GM18511 (cell line): Measurements from ENCODE around the gene PPP3CA.

Experiments
- ATAC-seq: cut with Tn5 transposase; IDR thresholded peaks from one replicate; pipeline ENCODE4 v1.9.1; 2021; ENCODE audit warnings: mild to moderate bottlenecking, moderate library complexity; ENCODE audit not compliant: unreplicated experiment

The PPP3CA gene

DNA sequence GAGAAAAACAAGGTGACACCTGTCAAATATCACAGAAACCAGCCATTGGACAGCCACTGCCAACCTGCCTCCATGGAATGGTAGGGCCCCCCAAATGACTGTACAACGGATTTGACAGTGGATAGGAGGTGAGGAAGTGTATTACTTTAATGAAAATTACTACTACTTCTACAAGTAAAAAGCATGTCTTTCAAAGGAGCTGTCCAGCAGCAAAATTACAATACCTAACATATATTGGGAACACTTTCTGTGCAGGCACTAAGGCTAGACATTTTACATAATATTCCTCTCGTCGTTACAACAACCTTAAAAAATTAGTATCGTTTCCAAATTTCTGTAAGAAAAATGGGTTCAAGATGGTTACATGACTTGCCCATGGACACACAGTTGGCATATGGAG is 14.9 kb downstream of the PPP3CA start:
- no peak for ATAC-seq

DNA sequence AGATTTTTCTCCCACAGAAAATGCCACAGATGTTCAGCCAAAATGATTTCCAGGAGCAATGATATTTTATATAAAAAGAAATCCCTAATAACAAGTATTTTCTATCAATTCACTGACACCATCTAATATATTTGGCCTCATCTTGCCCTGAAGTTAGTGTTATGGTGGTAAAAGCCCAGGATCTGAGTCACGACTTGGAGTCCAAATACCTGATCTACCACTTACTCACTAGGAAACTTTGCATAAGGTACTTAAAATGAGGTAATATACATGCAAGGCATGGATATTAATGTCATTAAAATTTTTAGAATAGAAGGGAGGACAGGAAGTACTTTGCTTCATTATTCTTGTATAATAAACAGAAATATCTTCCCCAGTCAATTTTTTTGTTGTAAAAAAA is 16.3 kb downstream of the PPP3CA start:
- no peak for ATAC-seq

DNA sequence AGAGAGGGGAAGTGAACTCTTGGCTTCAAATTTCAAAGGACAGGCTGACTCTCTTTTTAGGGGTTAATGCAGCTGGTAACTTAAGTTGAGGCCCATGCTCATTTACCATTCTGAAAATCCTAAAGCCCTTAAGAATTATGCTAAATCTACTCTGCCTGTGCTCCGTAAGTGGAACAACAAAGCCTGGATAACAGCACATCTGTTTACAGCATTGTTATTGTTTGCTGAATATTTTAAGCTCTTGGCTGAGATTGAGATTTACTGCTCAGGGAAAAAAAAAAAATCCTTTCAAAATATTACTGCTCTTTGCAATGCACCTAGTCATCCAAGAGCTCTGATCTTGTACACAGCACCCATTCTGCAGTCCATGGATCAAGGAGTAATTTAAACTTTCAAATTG is 17.7 kb downstream of the PPP3CA start:
- ATAC-seq = no peak

DNA sequence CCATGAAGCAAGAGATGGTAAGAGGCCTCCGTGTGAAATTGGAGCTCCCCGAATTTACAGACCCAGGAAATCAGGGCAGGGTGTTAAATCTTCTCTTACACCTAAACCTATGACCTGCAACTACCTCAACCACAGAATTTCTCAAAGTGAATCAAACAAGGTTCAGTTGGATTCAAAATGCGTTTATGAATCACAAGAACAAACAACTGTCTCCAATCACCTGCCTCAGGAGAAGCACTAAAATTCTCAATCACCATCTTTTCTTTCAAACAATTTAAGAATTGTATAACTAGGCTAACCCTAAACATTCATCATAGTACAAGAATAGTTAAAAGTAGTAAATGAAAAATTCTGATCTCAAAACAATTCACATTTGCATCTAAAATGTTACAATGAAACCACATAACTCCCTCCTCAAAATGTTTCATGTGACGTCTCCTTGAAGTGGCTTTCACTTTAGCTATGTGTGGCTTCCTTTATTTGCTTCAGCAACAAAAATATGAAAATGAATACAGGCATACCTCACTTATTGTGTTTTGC is 19.2 kb downstream of the PPP3CA start:
- ATAC-seq = peak; percentile 93

DNA sequence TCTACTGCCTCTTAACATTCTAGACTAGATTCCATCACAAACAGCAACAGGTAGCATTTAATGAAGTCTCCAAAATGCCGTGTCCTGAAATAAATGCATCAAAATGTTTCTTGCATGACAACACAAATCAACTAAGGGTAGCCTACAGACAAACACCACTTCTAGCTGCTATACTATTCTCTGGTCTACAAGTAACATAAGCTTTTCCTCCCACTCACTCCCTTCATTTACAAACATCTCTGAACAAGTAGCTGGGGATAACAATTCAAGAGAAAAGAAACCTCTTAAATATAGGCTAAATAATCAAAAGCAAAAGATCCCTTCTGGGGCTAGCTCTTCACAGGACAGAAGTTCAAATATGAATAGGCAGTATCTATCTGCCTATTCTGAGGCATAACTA is 20.8 kb downstream of the PPP3CA start:
- no peak for ATAC-seq

DNA sequence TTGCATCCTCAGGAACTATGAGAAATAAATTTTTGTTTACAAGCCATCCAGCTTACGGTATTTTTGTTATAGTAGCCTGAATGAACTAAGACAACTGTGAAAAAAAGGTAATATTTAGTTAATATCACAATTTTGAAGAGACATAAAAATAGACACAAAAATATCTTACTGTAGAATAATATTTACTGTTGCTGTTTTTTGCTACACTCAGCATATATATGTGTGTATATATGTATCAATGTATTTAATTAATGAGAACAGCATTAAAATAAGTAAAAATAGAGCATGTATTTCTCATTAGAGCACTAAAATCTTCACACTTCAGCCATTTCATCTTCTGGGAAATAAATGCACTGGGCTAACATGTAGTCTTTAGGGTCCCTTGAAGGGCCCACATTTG is 24.6 kb downstream of the PPP3CA start:
- no peak for ATAC-seq

DNA sequence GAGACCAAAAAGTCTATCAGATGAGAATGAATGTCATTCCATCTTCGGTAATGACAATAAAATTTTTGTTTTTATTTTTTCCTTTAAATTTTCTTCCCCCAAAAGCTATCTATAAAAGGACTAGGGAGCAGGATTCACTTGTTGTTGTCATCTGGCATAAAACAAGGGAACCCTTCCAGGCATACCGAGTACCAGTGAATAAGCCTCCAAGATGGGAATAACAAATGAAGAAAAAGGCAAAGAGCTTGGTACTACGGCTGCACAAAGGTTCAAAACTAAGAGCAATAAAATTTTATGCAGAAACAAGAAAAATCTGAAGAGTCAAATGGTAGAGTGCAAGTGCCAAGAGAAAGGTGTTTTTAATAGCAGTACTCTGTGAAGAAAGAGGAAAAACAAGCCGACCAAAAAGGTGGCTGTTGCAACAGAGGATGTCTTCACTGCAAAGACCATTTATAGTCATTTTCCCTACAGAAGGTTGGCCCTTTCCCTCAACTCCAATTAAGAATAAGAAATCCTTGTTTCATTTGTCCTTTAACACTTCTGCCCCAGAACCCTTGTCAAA is 25.8 kb downstream of the PPP3CA start:
- no peak for ATAC-seq

DNA sequence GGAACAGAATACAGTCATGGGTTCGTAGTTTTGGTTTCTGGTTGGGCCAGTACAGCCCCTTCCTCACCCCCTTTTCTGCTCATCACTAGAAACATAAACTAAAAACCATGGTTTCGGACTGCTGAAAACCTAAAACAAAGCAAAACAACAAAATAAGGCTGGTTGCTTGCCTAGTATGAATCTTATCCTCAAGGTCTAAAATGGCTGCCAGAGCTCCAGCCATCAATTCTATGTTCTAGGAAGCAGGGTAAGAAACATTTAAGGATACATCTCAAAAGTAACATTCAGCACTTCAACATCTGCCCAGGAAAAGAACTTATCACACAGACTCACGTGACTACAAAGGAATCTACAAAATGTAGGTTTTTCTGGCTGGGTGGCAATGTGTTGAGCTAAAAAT is 31.5 kb downstream of the PPP3CA start:
- no peak for ATAC-seq

DNA sequence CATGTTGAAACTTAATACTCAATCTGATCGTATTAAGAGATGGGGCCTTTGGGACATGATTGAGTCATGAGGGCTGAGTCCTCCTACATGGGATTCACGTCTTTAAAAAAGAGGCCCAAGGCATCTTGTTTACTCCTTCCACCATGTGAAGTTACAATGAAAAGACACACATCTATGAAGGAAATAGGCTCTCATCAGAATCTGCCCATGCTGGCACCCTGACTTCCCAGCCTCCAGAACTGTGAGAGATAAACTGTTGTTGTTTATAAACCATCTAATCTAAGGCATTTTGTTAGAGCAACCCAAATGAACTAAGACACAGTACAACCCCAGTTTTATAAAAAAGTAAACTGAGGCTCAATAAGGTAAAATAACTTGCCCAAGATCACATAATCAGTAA is 32.3 kb downstream of the PPP3CA start:
- no peak for ATAC-seq

DNA sequence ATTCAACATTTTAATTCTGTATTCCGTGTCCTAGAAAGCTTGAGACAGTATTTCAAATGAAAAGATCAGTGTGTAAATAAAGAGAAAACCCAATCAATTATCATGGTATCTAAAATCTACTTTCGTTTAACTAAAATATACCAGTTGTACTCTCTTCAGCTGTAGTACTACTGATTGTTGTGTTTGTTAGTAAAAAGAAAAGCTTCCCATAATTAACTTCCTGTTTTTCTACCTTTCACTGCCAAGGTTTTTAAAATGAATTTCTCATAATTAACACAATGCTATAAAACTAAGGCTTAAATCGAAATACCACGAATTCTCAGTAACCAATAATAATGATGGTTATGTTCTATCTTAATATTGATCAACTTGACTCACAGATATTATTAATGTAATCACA is 37.4 kb downstream of the PPP3CA start:
- no peak for ATAC-seq

DNA sequence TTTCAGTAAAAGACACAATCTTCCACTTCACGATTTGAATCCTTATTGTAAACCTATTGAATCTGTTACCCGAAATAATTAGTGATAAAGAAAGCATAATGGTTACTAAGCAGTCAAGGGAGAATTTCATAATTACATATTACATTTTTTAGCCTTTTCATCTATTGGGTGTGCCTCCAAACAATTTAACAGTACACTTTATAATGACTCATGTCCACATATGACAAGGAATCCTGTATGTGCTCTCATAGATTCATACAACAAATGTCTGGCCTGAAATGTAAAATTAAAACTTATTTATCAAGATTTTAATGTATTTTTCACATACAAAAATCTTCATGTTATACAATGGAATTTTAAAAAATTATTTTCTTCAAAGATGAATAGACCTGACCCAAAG is 39.4 kb downstream of the PPP3CA start:
- ATAC-seq = no peak

DNA sequence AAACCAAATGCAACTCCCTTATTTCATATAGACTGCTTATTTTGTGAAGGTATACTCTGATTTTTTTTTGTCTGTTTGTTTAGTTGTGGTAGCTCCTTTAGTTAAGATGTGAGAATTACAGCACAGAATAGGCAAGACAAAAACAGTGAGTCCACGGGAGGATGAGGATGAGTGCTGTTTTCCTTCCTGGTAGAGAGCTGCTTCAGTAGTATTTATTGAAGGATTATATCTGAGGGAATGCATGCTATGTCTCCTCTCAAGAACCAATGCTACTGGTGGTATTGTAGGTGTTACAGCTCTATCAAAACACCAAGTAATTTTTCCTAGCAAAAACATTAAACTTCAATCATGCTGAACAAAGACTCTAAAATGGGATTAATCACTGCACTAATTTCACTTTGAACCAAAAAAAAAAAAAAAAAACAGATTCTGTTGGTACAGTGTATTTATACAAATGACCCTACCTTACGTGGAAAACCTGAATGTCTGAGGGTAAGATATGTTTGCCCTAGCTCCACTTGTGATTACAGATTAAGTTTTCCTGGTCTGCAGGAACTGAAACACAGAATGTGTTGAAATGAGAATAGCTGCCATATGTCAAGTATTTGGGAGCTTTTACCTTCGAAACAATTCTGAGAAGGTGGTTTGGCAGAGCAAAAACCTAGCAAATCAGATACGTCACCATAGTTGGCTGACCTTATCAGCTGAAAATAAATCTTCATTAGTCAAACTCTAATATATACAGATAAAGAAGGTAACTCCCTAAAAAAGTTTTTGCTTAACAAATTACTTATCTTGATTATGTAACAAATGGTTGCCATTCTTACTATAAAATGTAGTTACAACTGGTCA is 40.3 kb downstream of the PPP3CA start:
- ATAC-seq = peak; percentile 21

DNA sequence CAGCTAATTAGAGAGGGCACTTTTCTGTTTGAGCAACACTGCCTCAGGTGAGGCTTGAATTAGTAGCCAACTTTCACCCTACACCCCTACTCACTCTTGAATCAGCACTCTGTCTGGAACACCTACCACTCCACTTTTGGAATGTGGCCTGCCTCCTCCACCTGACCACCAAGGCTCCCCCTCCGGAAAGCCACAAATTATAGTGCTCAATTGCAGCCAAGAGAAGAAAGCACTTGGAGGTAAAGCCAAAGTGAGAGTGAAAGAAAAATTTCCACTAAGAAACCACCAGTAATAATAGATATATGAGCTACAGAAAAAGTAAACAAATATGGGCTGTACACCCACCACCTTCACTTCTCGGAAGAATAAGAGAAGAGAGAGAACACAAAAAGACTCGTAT is 41.1 kb downstream of the PPP3CA start:
- peak; percentile 80 for ATAC-seq

DNA sequence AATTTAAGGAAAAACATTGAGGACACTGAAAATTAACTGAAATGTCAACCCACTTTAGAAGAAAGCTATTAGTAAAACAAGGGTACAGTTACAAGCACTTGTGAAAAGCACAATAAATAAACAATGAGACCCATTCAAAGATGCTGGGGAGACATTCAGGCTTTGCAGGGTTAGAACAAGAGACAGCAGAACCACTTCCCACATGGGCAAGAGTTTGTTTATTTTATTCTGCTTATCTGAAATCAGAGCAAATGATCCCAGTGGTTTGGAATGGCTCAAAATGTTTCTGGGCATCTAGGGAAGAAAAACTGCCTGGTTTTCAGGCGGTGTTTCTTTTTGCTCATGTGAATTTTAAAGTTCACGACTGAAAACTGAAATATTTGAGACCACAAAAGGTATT is 42.4 kb downstream of the PPP3CA start:
- no peak for ATAC-seq

DNA sequence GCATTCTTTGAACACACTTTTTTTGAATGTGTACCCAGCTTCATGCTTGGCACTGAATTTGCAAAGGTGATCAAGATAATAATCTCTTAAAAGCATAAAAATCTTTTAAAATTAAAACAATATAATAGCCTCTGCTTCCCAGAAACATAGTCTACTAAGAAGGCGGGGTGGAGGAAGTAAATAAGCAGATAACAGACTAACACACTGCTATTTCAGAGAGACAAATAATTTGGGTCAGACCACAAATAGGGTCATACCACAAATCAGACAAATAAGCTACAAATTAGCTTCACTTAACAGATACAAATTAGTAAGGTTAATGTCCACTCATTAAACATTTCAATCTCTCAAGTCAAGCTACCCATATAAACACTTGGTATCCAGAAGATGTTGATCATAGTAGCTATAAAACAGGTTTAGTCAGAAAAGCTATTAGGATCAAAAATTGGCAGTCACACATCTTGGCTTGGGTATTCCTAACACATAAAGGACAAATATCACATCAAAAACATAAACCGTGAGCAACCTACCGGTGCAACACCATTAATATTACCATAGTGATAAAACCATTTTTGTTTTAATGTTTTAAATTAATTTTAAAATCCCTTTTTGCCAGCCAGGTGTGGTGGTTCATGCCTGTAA is 47.3 kb downstream of the PPP3CA start:
- no peak for ATAC-seq

DNA sequence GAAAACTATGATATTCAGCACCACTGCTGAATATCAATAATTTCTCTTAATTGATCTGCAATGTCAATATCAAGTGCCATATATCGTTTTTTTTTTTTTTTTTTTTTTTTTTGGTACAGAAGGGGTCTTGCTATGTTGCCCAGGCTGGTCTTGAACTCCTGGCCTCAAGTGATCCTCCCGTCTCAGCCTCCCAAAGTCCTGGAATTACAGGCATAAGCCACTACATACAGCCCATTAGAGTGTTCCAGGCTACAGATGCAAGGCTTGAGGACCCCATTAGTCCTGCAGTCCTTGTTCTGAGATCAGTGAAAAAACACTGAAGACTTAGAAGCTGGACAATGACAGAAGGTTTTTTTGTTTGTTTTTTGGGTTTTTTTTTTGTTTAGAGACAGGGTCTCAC is 48.3 kb downstream of the PPP3CA start:
- no peak for ATAC-seq

DNA sequence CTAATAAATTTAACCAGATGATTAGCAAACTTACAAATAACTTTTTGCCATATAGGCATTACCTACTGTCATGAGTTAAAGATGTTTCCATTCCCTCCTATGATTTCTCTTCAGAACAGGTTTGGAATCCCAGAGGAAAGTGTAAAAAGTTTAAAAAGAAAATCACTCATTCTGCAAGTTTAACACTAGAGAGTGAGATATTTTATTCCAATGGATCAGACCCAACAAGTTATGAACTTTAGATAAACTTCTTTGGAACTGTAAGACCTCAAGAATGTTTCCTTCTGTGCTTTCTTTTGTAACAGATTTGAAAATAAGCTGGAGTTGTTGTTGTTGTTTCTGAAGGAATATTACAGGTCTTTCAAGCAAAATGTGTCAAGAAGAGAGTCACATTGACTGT is 51.6 kb downstream of the PPP3CA start:
- no peak for ATAC-seq

DNA sequence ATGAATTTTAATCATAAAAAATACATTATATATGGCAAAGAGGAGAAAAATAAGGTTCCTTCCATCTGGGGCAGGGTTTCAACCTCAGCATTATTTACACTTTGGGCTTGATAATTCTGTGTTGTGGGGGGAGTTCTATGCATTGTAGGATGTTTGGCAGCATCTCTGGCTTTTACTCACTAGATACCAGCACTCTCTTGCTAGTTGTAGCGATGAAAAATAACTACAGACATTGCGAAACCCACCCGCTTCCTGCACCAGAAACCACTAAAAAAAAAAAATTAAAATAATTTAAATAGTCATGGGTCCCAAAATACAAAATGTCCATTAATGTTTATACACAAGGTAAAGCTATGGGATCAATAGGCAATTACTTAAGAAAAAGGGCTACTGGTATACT is 52.7 kb downstream of the PPP3CA start:
- no peak for ATAC-seq

DNA sequence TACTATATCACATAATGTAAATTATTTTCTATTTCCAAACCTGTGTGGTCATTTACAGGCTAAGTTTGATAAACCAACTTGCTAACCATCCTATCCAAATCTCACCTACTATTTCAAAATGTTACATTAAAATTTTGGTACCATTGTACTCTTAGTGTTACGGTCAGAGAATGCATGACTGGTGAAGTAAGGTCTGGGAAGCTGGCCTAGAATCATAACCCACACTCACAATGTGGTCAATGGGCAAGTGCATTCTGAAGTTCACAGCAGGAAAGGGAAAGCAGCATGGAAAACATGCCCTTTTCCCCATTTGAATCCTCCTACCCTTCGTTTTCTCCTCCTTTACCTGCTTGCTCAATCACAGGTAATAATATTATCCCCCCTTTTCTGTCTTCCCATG is 54.4 kb downstream of the PPP3CA start:
- no peak for ATAC-seq

DNA sequence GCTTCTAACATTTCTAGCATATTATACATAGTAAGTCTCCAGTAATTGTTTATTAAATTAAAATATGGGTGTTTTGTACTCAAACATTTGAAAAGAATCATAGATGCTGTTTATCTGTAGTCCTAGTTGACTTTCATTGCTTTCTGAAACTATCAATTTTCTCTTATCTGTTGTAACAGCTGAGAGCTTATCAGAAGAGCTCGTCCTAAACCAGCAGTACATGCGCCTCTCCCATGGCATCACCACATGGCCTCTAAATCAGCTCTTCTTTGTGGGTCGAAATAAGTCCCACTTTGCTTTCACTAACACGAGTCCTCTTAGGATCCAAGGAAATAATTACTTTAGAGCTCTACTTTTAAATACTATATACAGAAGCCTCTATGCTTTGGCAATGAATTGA is 55.1 kb downstream of the PPP3CA start:
- ATAC-seq = no peak

DNA sequence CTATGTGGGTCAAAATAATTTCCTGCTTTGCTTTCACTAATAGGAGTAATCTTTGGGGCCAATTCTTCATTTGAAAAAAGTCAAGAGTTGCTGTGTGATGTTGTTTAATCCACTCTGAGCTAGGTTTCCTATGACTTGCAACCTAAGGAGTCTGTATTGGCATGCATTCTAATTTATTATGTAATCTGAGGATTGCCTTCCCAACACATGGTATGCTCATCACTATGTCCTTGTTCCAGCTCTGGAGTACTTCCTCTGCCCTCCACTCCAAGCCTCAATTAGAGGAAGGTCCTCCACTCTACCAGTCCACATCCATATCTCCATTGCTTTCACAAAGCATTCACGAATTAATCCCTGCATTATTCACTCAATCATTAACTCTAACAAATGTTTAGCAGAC is 56.1 kb downstream of the PPP3CA start:
- ATAC-seq = no peak

DNA sequence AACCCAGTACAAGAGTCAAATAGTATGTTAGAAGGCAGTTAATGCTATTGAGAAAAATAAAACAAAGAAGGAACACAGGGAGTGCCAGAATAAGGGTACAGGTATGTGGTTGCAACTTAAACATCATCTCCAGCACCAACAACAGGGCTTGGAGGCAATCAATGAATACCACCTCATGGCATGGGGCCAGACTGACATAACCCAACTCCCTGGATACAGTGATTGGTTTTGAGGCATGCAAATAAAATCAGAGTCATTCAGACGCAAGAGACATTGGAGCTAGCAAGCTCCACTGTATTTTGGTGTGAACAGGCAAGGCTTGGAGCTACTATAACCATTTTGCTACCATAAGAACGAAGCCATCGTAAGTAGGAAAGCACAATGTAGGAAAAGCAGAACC is 56.7 kb downstream of the PPP3CA start:
- ATAC-seq = no peak
